Fibroblast of skin of back (primary cell): ENCODE data around the gene KRTAP12-1.
"Not testable (repeated sequence)": the region's sequence is repeated elsewhere in the genome, so short reads cannot be mapped to it uniquely, and the experiment has no call there.

Experiments
- DNase-seq: peaks from one replicate; pipeline ENCODE4 v3.0.0-alpha.2; 2013

Gene KRTAP12-1

GRCh38 chr21:44666401-44667320 lies 15.3 kb downstream of the KRTAP12-1 start, which contains the start of gene KRTAP12-2:
KRTAP12-2 (minus strand) TSS chr21:44666927; CDS start chr21:44666886, 41 bp downstream.
- DNase-seq, result no peak

GRCh38 chr21:44664691-44665090 lies 17.3 kb downstream of the KRTAP12-1 start:
- no peak for DNase-seq

DNA sequence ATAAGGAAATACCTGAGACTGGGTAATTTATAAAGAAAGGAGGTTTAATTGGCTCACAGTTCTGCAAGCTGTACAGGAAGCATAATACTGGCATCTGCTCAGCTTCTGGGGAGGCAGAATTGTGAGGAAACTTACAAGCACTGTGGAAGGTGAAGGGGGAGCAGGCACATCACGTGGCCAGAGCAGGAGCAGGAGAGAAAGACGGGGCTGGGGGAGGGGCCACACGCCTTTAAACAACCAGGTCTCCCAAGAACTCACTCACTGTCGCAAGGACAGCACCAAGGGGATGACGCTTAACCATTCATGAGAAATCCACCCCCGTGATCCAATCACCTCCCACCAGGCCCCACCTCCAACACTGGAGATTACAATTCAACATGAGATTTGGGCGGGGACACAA lies 20.4 kb downstream of the KRTAP12-1 start:
- not testable (repeated sequence) for DNase-seq

DNA sequence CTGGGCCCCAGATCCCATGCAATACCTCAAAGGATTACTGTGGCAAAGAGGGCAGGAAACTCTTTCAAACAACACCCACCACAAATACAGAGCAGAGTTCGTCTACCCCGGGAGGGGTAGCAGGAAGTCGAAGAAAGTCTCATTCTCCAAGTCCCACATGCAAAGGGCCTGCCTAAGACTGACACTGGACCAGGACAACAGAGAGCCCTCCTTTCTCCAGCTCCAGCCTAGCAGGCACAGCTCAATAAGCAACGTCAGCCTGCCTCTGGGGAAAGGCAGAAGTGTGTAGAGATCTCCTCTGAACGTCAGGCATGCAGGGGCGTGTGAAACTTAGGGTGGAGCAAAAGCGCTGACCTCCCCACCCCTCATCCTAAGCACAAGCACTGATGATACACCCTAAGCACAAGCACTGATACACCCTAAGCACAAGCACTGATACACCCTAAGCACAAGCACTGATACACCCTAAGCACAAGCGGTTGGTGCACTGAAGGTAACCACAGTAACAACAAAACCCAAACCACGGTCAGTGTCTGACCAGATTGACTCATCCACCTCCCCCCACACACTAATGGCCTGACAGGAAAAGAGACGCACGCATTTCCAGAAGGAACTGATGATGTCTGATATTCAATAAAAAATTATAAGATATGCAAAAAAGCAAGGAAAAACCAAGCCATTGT lies 22.9 kb downstream of the KRTAP12-1 start:
- no peak for DNase-seq

DNA sequence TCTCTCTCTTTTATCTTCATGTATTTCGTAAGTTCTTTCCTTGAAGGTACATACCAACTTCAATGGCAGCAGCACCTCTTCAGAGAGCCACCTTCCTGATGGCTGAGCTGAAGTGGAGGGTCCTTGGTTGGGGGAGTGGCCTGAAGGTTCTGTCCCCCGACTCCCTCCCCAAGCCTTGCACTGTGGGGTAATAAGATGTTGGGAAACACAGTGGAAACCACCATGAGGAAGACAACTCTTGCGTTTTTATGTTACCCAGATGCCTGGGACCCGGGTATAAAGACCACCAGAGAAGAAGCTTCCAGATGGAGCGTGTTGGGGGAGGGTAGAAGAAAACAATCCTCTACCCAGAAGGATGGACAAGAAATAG lies 23.4 kb downstream of the KRTAP12-1 start:
- DNase-seq, result no peak

DNA sequence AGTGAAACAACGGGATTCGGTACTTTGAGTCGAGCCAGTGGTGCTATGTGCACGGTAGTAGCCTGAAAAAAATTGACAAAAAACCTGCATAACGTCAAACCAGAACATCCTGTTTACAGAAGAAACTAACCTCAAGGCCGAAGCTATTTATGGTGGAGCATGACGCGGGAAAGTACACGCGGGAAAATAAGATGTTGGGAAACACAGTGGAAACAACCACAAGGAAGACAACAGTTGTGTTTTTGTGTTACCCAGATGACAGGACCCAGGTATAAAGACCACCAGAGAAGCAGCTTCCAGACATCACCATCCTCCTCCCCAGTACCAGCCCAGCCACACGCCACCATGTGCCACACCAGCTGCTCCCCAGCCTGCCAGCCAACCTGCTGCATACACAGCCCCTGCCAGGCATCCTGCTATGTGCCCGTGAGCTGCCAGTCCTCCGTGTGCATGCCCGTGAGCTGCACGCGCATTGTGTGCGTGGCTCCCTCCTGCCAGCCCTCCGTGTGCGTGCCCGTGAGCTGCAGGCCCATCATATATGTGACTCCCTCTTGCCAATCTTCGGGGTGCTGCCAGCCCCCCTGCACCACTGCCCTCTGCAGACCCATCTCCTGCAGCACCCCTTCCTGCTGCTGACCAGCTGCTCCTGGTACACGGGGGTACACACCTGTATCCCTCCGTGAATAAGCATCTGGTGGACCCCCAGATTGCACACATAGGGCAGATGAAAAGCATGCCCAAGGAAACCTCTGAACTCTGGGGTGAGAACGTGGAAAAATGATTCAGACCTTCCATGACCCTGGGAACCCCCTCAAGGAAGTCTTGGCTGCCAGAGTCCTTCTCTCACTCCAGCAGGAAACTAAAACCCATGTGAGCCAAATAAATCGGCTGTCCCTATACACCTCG lies 24.1 kb downstream of the KRTAP12-1 start, which contains the start of gene KRTAP12-3:
Gene KRTAP12-3 (plus strand): TSS at position 298 of the 906 bp plus-strand sequence. CDS start 48 bp downstream, at position 346.
- DNase-seq, result no peak

DNA sequence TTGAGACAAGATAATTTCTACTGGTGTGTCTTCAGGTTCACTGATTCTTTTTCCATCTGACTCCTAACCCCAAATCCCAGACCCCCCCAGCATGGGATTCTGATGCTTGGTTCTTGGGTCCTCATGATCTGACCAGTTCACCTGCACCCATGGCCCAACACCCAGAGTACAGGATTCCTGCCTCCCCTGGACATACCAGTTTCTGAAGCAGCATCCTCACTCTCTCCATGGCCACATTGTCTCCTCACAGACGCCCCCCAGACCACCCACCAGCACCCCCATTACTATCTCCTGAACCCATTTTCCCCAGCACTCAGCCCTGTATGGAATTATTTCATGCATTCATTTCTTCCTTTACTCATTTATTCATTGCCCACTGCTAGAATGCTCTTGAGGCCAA lies 25.1 kb downstream of the KRTAP12-1 start:
- no peak for DNase-seq

DNA sequence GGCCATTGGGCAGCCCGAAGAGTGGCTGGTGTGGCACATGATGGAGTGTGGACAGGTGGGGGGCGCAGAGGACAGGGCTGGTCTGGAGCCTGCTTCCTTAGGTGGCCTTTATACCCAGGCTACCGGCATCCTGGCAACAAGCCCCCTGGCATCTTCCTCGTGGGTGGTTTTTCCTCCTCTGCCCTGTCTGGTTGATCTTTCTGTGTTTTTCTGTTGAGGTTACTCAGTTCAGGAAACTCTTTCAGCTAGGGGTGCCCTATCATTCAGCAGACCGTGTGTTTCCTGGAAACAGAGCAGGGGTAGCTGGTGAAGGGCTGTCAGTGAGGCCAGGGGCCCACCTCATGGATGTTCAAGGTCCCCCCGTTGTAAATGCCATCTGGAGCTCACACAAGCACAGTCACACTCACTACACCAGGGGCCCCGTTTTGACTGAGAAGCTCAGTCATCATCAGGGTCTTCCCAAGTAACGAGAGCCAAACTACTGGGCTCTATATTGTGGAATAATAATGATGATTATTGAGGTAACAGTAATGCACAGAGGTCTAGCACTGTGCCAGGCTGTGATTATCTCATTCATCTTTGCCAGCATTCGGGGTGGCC lies 27.3 kb downstream of the KRTAP12-1 start, which contains the start of gene KRTAP12-4:
Gene KRTAP12-4 (minus strand): TSS at position 84 of the 600 bp plus-strand sequence. CDS start 45 bp downstream, at position 39.
- no peak for DNase-seq

- no peak for DNase-seq
Measured at GRCh38 chr21:44653656-44654575, 28.0 kb downstream of the KRTAP12-1 start.

- no peak for DNase-seq
Measured at GRCh38 chr21:44653123-44653522, 28.8 kb downstream of the KRTAP12-1 start.

DNA sequence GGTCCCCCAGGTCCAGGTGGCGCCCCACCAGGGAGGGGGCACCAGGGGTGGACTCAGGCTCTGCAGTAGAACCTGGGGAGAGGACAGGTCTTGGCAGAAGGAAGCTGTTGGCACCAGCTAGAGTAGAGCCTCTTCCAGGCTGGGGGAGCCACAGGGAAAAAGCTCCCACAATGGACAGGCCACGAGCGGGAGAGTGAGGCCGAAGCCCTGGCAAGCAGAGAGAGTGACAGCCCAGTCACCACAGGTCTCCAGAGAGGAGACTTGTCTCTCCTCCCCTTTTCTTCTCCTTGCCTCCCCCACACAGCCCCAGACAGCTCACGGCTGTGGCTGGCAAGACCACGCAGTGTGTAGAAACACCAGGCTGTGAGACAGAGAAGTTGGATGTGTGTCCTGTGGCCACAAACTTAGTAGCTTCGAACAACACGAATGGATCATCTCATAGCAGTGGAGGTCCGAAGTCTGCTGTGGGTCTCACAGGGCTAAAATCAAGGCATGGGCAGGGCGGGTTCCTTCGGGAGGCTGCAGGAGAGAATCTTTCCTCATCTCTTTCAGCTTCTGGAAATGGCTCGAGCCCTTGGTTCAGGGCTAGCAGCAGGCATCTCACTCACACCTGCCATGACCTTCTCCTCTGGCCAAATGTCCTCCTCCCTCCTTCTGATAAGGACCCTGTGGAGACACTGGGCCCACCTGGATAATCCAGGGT lies 30.8 kb downstream of the KRTAP12-1 start:
- no peak for DNase-seq

DNA sequence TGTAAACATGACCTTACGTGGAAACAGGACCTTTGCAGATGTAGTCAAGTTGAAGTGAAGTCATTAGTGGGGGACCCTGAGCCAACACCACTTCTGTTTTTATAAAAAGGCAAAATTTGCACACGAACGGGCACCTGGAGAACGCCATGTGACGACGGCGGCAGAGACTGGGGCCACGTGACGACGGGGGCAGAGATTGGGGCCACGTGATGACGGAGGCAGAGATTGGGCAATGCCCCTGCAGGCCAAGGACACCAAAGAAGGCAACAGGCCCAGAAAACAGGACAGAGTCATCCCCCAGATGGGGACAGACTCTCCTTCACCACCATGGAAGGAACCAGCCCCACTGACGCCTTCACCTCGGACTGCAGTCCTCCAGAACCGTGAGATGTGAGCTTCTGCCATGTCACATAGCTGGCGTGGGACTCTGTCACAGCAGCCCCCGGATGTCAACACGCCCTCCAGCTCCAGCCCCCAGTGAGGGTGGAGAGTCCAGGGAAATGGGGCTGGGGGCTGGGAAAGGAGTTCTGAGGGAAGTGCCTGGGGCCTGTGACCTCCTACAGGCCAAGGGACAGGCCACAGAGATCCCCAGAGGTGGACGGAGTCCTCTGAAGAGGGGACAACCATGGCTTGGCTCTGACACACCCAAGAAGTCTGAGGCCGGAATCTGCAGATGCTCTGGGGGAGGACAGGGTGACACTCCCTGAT lies 31.5 kb downstream of the KRTAP12-1 start:
- DNase-seq, result no peak

DNA sequence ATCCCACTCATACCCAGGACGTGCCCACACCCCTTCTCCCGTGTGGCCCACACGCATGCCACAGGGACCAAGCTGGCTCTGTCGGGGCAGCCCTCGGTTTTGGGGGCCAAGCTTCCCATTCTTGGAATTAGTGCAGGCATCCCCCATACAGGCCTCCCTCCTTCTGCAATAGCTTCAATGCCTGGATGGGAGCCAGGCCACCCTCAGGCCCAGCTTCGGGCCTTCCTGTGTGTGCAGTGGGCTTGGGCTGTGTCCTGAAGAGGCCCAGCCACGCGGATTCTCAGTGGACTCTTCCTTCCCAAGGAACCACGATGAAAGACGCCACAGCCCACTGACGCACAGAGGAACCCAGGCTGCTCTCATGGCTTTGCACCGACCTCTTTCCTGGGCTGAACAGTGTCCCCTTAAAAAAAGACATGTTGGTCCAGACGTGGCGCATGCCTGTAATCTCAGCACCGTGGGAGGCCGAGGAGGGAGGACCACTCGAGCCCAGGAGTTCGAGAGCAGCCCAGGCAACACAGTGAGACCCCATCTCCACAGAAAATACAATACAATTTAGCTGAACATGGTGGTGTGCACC lies 32.4 kb downstream of the KRTAP12-1 start:
- DNase-seq, result no peak

GRCh38 chr21:44648557-44649311 lies 33.2 kb downstream of the KRTAP12-1 start:
- no peak for DNase-seq

DNA sequence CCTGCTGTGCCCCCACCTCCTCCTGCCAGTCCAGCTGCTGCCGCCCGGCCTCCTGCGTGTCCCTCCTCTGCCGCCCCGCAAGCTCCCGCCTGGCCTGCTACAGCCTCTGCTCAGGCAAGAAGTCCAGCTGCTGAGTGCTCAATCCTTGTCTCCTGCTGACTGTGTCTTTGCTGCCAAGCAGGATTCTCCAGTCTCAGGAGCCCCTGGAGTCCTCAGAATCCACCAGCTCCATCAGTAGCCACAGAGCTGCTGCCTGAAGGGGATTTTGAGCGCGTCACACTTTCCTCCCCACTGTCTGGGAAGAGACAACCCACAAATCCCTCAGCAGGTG lies 34.8 kb downstream of the KRTAP12-1 start:
- no peak for DNase-seq

DNA sequence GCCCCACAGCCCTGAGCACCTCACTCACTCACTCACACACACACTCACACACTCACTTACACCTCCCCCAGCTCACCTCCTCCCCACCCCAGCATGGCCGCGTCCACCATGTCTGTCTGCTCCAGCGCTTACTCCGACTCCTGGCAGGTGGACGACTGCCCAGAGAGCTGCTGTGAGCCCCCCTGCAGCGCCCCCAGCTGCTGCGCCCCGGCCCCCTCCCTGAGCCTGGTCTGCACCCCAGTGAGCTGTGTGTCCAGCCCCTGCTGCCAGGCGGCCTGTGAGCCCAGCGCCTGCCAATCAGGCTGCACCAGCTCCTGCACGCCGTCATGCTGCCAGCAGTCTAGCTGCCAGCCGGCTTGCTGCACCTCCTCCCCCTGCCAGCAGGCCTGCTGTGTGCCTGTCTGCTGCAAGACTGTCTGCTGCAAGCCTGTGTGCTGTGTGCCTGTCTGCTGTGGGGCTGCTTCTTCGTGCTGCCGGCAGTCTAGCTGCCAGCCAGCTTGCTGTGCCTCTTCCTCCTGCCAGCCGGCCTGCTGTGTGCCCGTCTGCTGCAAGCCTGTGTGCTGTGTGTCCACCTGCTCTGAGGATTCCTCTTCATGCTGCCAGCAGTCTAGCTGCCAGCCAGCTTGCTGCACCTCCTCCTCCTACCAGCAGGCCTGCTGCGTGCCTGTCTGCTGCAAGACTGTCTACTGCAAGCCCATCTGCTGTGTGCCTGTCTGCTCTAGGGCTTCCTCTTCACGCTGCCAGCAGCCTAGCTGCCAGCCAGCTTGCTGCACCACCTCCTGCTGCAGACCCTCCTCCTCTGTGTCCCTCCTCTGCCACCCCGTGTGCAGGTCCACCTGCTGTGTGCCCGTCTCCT lies 35.4 kb downstream of the KRTAP12-1 start, which contains the start of gene KRTAP10-11:
Gene KRTAP10-11 (plus strand): TSS at position 49 of the 856 bp plus-strand sequence. CDS start 45 bp downstream, at position 94.
- DNase-seq, result not testable (repeated sequence)

DNA sequence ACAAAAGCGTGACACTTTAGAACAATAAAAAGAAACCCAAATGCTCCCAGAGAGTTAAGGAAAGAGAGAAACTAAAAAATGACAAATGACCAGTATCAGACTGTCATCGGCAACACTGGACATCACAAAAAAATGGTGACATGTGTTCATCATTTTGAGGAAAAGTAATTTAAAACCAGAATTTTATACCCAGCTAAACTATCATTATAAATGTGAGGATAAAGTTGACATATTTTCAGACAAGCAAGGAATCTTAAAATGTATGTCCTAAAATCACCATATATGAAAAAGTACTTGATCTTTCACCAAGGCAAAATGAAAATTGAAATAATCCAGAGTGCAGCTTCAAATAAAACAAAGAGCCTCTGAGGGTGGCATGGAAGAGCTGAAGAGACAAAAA lies 37.1 kb downstream of the KRTAP12-1 start:
- DNase-seq, result no peak
